K562 (cell line): ENCODE data around the gene PRR15L.

ENCODE experiments used
- EZH2 ChIP-seq: IDR thresholded peaks from 2 replicates; pipeline ENCODE4 v1.6.1; 2012; ENCODE audit warnings: low read depth, mild to moderate bottlenecking, inconsistent platforms, low read length, borderline replicate concordance
- GABPB1 ChIP-seq: sonication (generic); formaldehyde crosslinking; IDR thresholded peaks from 2 replicates; pipeline ENCODE4 v1.8.0; 2022; ENCODE audit warnings: mild to moderate bottlenecking, missing genetic modification reagents
- MAX ChIP-seq: sonication (generic); formaldehyde crosslinking; IDR thresholded peaks from 2 replicates; pipeline ENCODE4 v1.9.0; 2022; ENCODE audit warnings: mild to moderate bottlenecking, missing genetic modification reagents
- NR1H2 ChIP-seq: sonication (generic); formaldehyde crosslinking; IDR thresholded peaks from 2 replicates; pipeline ENCODE4 v1.4.0; 2020; ENCODE audit warnings: mild to moderate bottlenecking, missing genetic modification reagents
- POLR2A ChIP-seq: fragments of 450-650 bp; conservative IDR thresholded peaks from 2 replicates; pipeline ENCODE4 v1.6.1; 2016
- SMARCA5 ChIP-seq: fragments of 450-650 bp; IDR thresholded peaks from 2 replicates; pipeline ENCODE4 v1.6.1; 2016
- SP1 ChIP-seq: sonication (generic); formaldehyde crosslinking; IDR thresholded peaks from 2 replicates; pipeline ENCODE4 v1.8.1; 2022; ENCODE audit warnings: mild to moderate bottlenecking, missing genetic modification reagents
- TBL1XR1 ChIP-seq, 2 experiments: IDR thresholded peaks; 2 replicates each; pipeline ENCODE4 v1.6.1; 2012; ENCODE audit warnings: improper control_type of control experiment in 2 of 2, low read length in 2 of 2, mild to moderate bottlenecking in 1 of 2
- ZBTB8A ChIP-seq: fragments of 450-650 bp; IDR thresholded peaks from 2 replicates; pipeline ENCODE4 v1.6.1; 2018; ENCODE audit warnings: mild to moderate bottlenecking, moderate library complexity; ENCODE audit not compliant: partially characterized antibody
- ZNF23 ChIP-seq: fragments of 250-450 bp; sonication (Bioruptor Pico); IDR thresholded peaks from 2 replicates; pipeline ENCODE4 v1.4.0; 2020; ENCODE audit warnings: mild to moderate bottlenecking
- ZNF395 ChIP-seq: fragments of 200-800 bp; sonication (Bioruptor generic); IDR thresholded peaks from 2 replicates; pipeline ENCODE4 v1.6.1; 2017; ENCODE audit warnings: missing genetic modification characterization, missing compliant biosample characterization
- ZSCAN29 ChIP-seq: fragments of 450-650 bp; IDR thresholded peaks from 2 replicates; pipeline ENCODE4 v1.6.1; 2017
- TF ChIP-seq, protein P1 (sequence below), 2 experiments: fragments of 450-650 bp; formaldehyde crosslinking in 1 of 2; IDR thresholded peaks; 2 replicates each; pipeline versions ENCODE4 v1.4.0 to v1.6.1; 2014 to 2020; ENCODE audit warnings: mild to moderate bottlenecking in 2 of 2, borderline replicate concordance in 1 of 2, low read depth in 1 of 2
- TF ChIP-seq, protein P2 (sequence below): sonication (generic); formaldehyde crosslinking; IDR thresholded peaks from 2 replicates; pipeline ENCODE4 v1.8.1; 2022; ENCODE audit warnings: missing genetic modification reagents

GRCh38 chr17:47969930-47970724 is 12.4 kb upstream of the PRR15L start:
- TF ChIP-seq, protein P1, sequence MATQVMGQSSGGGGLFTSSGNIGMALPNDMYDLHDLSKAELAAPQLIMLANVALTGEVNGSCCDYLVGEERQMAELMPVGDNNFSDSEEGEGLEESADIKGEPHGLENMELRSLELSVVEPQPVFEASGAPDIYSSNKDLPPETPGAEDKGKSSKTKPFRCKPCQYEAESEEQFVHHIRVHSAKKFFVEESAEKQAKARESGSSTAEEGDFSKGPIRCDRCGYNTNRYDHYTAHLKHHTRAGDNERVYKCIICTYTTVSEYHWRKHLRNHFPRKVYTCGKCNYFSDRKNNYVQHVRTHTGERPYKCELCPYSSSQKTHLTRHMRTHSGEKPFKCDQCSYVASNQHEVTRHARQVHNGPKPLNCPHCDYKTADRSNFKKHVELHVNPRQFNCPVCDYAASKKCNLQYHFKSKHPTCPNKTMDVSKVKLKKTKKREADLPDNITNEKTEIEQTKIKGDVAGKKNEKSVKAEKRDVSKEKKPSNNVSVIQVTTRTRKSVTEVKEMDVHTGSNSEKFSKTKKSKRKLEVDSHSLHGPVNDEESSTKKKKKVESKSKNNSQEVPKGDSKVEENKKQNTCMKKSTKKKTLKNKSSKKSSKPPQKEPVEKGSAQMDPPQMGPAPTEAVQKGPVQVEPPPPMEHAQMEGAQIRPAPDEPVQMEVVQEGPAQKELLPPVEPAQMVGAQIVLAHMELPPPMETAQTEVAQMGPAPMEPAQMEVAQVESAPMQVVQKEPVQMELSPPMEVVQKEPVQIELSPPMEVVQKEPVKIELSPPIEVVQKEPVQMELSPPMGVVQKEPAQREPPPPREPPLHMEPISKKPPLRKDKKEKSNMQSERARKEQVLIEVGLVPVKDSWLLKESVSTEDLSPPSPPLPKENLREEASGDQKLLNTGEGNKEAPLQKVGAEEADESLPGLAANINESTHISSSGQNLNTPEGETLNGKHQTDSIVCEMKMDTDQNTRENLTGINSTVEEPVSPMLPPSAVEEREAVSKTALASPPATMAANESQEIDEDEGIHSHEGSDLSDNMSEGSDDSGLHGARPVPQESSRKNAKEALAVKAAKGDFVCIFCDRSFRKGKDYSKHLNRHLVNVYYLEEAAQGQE (IDR thresholded peaks at IDR 0.05; ENCODE audit: borderline replicate concordance) = no peak
- TF ChIP-seq, protein P1 (CRISPR knock-in tag; IDR thresholded peaks at IDR 0.05; ENCODE audit: low read depth) = no peak
- no peak for TF ChIP-seq GABPB1 (CRISPR knock-in tag)
- TF ChIP-seq SMARCA5 = no peak
- TF ChIP-seq TBL1XR1 (IDR thresholded peaks at IDR 0.05; ENCODE audit: low read length in 2 of 2) = no peak
- TF ChIP-seq SP1 (CRISPR knock-in tag) = no peak
- TF ChIP-seq POLR2A = no peak
- TF ChIP-seq MAX (CRISPR knock-in tag) = no peak
- TF ChIP-seq, protein P2, sequence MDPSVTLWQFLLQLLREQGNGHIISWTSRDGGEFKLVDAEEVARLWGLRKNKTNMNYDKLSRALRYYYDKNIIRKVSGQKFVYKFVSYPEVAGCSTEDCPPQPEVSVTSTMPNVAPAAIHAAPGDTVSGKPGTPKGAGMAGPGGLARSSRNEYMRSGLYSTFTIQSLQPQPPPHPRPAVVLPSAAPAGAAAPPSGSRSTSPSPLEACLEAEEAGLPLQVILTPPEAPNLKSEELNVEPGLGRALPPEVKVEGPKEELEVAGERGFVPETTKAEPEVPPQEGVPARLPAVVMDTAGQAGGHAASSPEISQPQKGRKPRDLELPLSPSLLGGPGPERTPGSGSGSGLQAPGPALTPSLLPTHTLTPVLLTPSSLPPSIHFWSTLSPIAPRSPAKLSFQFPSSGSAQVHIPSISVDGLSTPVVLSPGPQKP (CRISPR knock-in tag) = no peak
- no peak for TF ChIP-seq ZNF395 (CRISPR knock-in tag)
- no peak for TF ChIP-seq ZBTB8A
- TF ChIP-seq ZNF23 (CRISPR knock-in tag) = no peak
- TF ChIP-seq NR1H2 (CRISPR knock-in tag) = no peak
- no peak for TF ChIP-seq ZSCAN29
- no peak for TF ChIP-seq EZH2
